ENCODE measurements around the gene RORB.

The RORB gene

DNA sequence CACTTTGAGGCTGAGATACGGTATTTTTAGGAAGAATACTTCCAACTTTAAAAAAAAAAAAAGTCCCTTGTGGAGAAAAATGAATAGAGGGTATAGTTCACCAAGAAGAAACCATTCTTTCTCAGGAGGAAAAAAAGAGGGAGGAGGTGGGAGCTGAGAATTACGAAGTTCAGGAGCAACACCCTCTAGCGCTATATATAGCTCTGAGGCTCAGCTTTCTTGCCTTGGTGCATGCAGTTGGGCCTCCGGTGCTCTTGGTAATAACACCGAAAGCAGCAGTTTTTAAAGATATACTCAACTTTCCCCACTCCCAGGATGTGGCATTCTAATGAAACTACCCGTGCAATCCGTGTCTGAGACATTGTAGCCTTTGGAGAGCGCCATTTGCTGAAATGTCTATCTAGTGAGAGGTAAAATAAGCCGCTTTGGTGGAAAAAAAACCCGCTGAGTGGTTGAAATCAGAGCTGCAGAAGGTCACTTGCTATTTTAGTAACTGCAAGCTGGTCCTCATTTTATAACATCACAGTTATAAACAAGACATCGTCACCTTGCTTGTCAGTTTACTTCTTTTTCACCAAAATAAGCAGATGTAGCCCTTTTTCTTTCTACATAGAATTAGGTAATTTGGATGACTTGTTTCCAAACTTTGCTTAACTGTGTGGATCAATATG, 156.4 kb downstream of the RORB start:
- Histone ChIP-seq H3K4me1 (ENCODE audit: control insufficient read depth in 1 of 2, insufficient read depth in 1 of 2, low read depth in 1 of 2, low read length in 1 of 2) (no peaks in the 10 kb centered on the region), H3K9me3 (no peaks in the 10 kb centered on the region), H3K36me3 (no peaks in the 10 kb centered on the region), H3K4me3 (ENCODE audit: low read depth in 1 of 2, low read length in 1 of 2) (no peak overlapping the region), H3K27me3 (no peaks in the 10 kb centered on the region), H3K27ac (no peak overlapping the region)
- TF ChIP-seq, protein P1, sequence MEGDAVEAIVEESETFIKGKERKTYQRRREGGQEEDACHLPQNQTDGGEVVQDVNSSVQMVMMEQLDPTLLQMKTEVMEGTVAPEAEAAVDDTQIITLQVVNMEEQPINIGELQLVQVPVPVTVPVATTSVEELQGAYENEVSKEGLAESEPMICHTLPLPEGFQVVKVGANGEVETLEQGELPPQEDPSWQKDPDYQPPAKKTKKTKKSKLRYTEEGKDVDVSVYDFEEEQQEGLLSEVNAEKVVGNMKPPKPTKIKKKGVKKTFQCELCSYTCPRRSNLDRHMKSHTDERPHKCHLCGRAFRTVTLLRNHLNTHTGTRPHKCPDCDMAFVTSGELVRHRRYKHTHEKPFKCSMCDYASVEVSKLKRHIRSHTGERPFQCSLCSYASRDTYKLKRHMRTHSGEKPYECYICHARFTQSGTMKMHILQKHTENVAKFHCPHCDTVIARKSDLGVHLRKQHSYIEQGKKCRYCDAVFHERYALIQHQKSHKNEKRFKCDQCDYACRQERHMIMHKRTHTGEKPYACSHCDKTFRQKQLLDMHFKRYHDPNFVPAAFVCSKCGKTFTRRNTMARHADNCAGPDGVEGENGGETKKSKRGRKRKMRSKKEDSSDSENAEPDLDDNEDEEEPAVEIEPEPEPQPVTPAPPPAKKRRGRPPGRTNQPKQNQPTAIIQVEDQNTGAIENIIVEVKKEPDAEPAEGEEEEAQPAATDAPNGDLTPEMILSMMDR (IDR thresholded peaks at IDR 0.05) = no peak

DNA sequence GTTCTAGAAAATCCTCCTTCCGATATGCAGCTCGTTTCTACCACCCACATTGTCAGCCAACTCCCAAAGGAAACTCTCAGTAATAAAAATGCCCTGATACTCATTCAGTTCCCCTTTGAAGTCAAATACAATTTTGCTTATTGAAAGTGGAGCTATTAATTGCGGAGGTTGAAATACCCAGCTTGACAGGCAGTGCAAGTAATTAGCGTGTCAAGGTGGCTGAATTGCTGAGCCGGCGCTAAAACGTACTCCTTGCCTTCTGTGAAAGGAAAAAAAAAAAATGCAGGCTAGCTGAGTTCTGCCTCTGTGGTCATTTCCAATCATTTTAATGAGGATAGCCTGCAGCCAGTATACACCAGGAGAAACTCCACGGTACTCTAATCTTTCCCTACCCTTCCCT, 165.5 kb downstream of the RORB start:
- TF ChIP-seq, protein P1 (IDR thresholded peaks at IDR 0.05) = no peak
- H3K4me1 ChIP-seq (ENCODE audit: control insufficient read depth in 1 of 2, insufficient read depth in 1 of 2, low read depth in 1 of 2, low read length in 1 of 2) = no peaks in the 10 kb centered on the region
- H3K36me3 ChIP-seq = no peaks in the 10 kb centered on the region
- no peak overlapping the region for H3K4me3 ChIP-seq (ENCODE audit: low read depth in 1 of 2, low read length in 1 of 2)
- no peak overlapping the region for H3K27ac ChIP-seq
- H3K27me3 ChIP-seq = no peaks in the 10 kb centered on the region
- no peaks in the 10 kb centered on the region for H3K9me3 ChIP-seq

DNA sequence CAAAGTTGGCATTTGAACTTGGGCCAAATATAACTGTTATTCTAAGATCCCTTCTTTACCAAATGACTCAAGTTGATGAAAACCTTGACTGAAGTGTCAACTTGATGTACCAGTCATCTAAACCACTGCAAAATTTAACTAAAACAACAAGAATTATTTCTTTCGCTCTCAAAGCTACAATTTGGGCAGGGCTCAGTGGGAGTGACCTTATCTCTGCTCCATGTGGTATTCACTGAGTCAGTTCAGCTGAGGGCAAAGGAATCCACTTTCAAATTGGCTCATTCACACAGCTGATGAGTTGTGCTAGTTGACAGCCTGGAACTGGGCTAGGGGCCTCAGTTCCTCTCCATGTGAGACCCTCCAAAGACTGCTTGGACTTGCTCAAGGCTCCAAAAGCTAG, 166.3 kb downstream of the RORB start:
- Histone ChIP-seq H3K36me3 (no peaks in the 10 kb centered on the region), H3K4me3 (ENCODE audit: low read depth in 1 of 2, low read length in 1 of 2) (no peak overlapping the region), H3K9me3 (no peaks in the 10 kb centered on the region), H3K27me3 (no peaks in the 10 kb centered on the region), H3K4me1 (ENCODE audit: control insufficient read depth in 1 of 2, insufficient read depth in 1 of 2, low read depth in 1 of 2, low read length in 1 of 2) (no peaks in the 10 kb centered on the region), H3K27ac (no peak overlapping the region)
- TF ChIP-seq, protein P1 (IDR thresholded peaks at IDR 0.05) = no peak

DNA sequence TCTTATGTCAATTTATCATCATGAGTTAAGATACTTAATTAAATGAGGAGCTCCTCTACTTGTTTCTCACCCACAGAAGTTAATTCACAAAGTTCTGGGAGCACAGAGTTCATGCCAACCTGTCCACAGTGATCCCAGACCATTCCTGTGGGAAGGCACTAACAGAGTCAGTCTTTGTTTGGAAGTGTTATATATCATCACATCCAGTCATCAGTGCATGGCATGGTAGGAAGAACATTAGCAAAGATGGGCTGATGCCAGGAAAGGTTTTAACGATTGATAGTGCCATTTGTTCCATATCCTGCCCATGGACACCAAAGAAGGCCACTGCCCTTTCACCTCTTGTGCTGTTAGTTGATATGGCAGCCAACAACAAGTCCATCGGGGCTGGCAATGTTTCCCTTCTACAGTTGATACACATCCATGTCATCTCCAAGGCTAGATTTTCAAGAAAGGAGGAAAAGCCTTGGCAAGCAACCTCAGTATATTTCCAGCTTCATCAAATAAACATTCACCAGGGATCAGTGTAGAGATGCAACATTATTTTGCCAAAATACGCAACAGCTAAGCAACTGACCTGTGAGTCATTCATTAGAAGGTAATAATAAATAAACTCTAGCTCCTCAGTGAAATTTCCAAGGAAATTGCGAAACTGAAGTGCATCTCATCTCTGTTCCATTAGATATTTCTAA, 169.6 kb downstream of the RORB start:
- Histone ChIP-seq H3K4me3 (ENCODE audit: low read depth in 1 of 2, low read length in 1 of 2) (no peak overlapping the region), H3K4me1 (ENCODE audit: control insufficient read depth in 1 of 2, insufficient read depth in 1 of 2, low read depth in 1 of 2, low read length in 1 of 2) (no peaks in the 10 kb centered on the region), H3K27me3 (no peaks in the 10 kb centered on the region), H3K27ac (no peak overlapping the region), H3K9me3 (no peaks in the 10 kb centered on the region), H3K36me3 (no peaks in the 10 kb centered on the region)
- TF ChIP-seq, protein P1 (IDR thresholded peaks at IDR 0.05) = no peak

DNA sequence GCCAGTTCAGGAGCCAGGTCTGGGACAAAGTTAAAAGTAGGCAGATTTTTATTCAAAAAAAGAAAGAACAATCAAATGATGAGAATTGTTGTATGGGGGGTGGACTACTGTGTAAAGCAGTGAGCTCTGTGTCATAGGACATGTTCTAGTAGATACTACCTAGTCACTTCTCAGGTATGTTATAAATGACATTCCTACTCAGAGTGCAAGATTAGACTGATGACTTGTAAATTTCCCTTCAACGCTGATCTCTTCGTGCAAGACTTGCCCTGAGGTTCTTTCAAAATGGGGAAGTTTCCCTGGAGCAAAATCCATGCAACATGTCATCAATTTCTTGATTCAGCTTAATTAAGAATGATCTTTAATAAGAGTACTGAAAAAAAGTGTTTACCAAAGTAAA, 175.1 kb downstream of the RORB start:
- TF ChIP-seq, protein P1 (IDR thresholded peaks at IDR 0.05) = no peak
- no peaks in the 10 kb centered on the region for H3K36me3 ChIP-seq
- no peak overlapping the region for H3K4me3 ChIP-seq (ENCODE audit: low read depth in 1 of 2, low read length in 1 of 2)
- H3K27me3 ChIP-seq = no peaks in the 10 kb centered on the region
- no peaks in the 10 kb centered on the region for H3K9me3 ChIP-seq
- no peaks in the 10 kb centered on the region for H3K4me1 ChIP-seq (ENCODE audit: control insufficient read depth in 1 of 2, insufficient read depth in 1 of 2, low read depth in 1 of 2, low read length in 1 of 2)
- no peak overlapping the region for H3K27ac ChIP-seq

Data from neutrophil (primary cell).